Measurements from ENCODE around the gene HAL.

Gene HAL

GRCh38 chr12:96028538-96028937 is 32.4 kb upstream of the HAL start:
- TF ChIP-seq CTCF (IDR thresholded peaks at IDR 0.05) (no peak), ZFX (IDR thresholded peaks at IDR 0.05; ENCODE audit: borderline replicate concordance) (no peak)
- no peak overlapping the region for H3K27ac ChIP-seq

- TF ChIP-seq ZFX (IDR thresholded peaks at IDR 0.05; ENCODE audit: borderline replicate concordance) (no peak), CTCF (IDR thresholded peaks at IDR 0.05) (no peak)
- no peak overlapping the region for H3K27ac ChIP-seq
Measured at GRCh38 chr12:96026331-96026730, 30.2 kb upstream of the HAL start.

GRCh38 chr12:96025518-96025917 is 29.4 kb upstream of the HAL start:
- H3K27ac ChIP-seq: no peak overlapping the region
- TF ChIP-seq ZFX (IDR thresholded peaks at IDR 0.05; ENCODE audit: borderline replicate concordance) (no peak), CTCF (IDR thresholded peaks at IDR 0.05) (no peak)

GRCh38 chr12:96020314-96021003 is 24.3 kb upstream of the HAL start:
- H3K27ac ChIP-seq: no peak overlapping the region
- TF ChIP-seq CTCF (IDR thresholded peaks at IDR 0.05) (no peak), ZFX (IDR thresholded peaks at IDR 0.05; ENCODE audit: borderline replicate concordance) (no peak)

GRCh38 chr12:96015672-96016071 is 19.5 kb upstream of the HAL start:
- TF ChIP-seq ZFX (IDR thresholded peaks at IDR 0.05; ENCODE audit: borderline replicate concordance): no peak
- peak; percentile 71 for TF ChIP-seq CTCF (IDR thresholded peaks at IDR 0.05)

DNA sequence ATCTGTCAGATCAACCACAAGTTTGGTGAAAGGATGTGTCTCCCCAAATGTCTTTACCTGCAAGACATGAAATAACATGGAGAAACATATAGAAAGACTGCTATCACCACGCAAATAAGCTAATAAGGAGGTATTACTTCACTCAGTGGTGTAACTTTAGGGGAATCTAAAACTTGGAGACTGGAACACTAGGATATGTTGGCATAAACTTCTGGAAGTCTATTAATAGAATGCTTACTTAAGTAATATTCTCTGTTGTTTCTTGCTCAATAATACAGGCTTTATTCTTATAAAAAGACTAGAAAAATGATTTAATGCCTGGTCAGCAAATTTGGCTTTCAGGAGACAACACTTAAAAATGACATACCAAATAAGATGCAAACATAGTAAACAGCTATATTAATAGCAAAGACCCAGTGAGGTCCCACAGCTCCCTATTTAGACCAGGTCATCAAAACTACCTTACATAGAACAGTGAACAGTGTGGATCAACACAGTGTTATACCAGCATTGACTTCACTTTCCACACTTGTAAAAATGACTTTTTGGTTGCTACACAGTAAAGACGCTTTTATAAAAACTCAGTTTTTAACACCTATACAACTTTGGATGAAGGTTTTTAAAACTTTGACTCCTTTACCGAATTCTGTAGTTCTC is 18.9 kb upstream of the HAL start:
- TF ChIP-seq CTCF (IDR thresholded peaks at IDR 0.05) (no peak), ZFX (IDR thresholded peaks at IDR 0.05; ENCODE audit: borderline replicate concordance) (no peak)
- no peak overlapping the region for H3K27ac ChIP-seq

More at GRCh38 chr12:96015672-96016071, 19.5 kb upstream of the HAL start:
- H3K27ac ChIP-seq: no peak overlapping the region

DNA sequence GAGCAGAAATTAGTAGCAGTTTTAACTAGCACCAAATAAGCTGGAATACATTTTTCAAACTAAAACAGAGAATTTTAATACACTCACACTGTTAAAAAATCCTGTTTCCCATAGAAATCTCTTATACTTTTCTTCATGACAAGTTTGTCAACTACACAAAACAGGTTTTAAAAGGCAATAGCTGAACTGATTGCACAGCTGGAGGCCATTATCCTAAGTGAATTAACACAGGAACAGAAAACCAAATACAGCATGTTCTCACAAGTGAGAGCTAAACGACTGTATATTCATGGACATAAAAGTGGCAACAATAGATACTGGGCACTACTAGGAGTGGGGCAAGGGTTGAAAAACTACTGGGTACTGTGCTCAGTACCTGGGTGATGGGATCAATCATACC is 11.6 kb upstream of the HAL start:
- TF ChIP-seq ZFX (IDR thresholded peaks at IDR 0.05; ENCODE audit: borderline replicate concordance) (no peak), CTCF (IDR thresholded peaks at IDR 0.05) (no peak)
- no peak overlapping the region for H3K27ac ChIP-seq
